H9 (cell line): ENCODE measurements around the gene MCF2L. TPM values are rescaled to one million over a fixed set of nuclear protein-coding genes. Genes with fewer than 3 reads are reported as not detected.

Experiments
- DNase-seq: peaks from one replicate; pipeline ENCODE4 v3.0.0-alpha.2; 2017
- H2AFZ ChIP-seq: one replicate; pipeline ENCODE4 v1.6.1; 2013; ENCODE audit warnings: mild to moderate bottlenecking, low read length, control low read depth, moderate library complexity
- H2AK5ac ChIP-seq: 2 replicates; pipeline ENCODE4 v1.6.1; 2013; ENCODE audit warnings: low read length, control low read depth, mixed read lengths; ENCODE audit not compliant: insufficient read length
- H2BK120ac ChIP-seq: one replicate; pipeline ENCODE4 v1.6.1; 2013; ENCODE audit warnings: low read depth, mild to moderate bottlenecking, low read length, control low read depth, inconsistent platforms; ENCODE audit not compliant: poor library complexity, severe bottlenecking
- H2BK12ac ChIP-seq: 2 replicates; pipeline ENCODE4 v1.6.1; 2013; ENCODE audit warnings: low read length, control low read depth, mixed read lengths, low read depth; ENCODE audit not compliant: insufficient read length
- H2BK15ac ChIP-seq: 2 replicates; pipeline ENCODE4 v1.6.1; 2013; ENCODE audit warnings: low read depth, low read length, control low read depth
- H2BK20ac ChIP-seq: one replicate; pipeline ENCODE4 v1.6.1; 2013; ENCODE audit warnings: low read depth, mild to moderate bottlenecking, low read length, control low read depth, inconsistent platforms; ENCODE audit not compliant: poor library complexity, severe bottlenecking
- H2BK5ac ChIP-seq: 2 replicates; pipeline ENCODE4 v1.6.1; 2013; ENCODE audit warnings: low read length, control low read depth, mixed read lengths; ENCODE audit not compliant: insufficient read length
- H3K14ac ChIP-seq: 2 replicates; pipeline ENCODE4 v1.6.1; 2013; ENCODE audit warnings: low read length, control low read depth; ENCODE audit not compliant: insufficient read depth
- H3K18ac ChIP-seq: 2 replicates; pipeline ENCODE4 v1.6.1; 2013; ENCODE audit warnings: low read depth, mild to moderate bottlenecking, mixed read lengths, low read length, control low read depth; ENCODE audit not compliant: insufficient read length
- H3K23ac ChIP-seq: 2 replicates; pipeline ENCODE4 v1.6.1; 2013; ENCODE audit warnings: low read length, control low read depth, mixed read lengths, low read depth; ENCODE audit not compliant: insufficient read length
- H3K23me2 ChIP-seq: 2 replicates; pipeline ENCODE4 v1.6.1; 2013; ENCODE audit warnings: low read depth, mild to moderate bottlenecking, mixed read lengths, low read length, control low read depth; ENCODE audit not compliant: insufficient read length, poor library complexity, severe bottlenecking
- H3K27ac ChIP-seq: 2 replicates; pipeline ENCODE4 v1.5.1; 2013; ENCODE audit warnings: low read length, control low read depth, mixed read lengths, low read depth; ENCODE audit not compliant: insufficient read length
- H3K27me3 ChIP-seq: 2 replicates; pipeline ENCODE4 v1.6.1; 2013; ENCODE audit warnings: low read length, control low read depth, inconsistent platforms; ENCODE audit not compliant: insufficient read depth
- H3K4ac ChIP-seq: 2 replicates; pipeline ENCODE4 v1.6.1; 2013; ENCODE audit warnings: low read depth, mild to moderate bottlenecking, control low read depth, inconsistent platforms, low read length, moderate library complexity
- H3K4me1 ChIP-seq: 2 replicates; pipeline ENCODE4 v1.6.1; 2013; ENCODE audit warnings: low read length, control low read depth, inconsistent platforms; ENCODE audit not compliant: insufficient read depth
- H3K4me2 ChIP-seq: 2 replicates; pipeline ENCODE4 v1.6.1; 2013; ENCODE audit warnings: low read length, control low read depth, mixed read lengths; ENCODE audit not compliant: insufficient read length, insufficient read depth
- H3K56ac ChIP-seq: 2 replicates; pipeline ENCODE4 v1.6.1; 2013; ENCODE audit warnings: low read depth, mild to moderate bottlenecking, mixed read lengths, low read length, control low read depth; ENCODE audit not compliant: insufficient read length
- H3K79me1 ChIP-seq: 2 replicates; pipeline ENCODE4 v1.6.1; 2013; ENCODE audit warnings: low read depth, mild to moderate bottlenecking, moderate library complexity, low read length, control low read depth, inconsistent platforms; ENCODE audit not compliant: insufficient read depth, poor library complexity, severe bottlenecking
- H3K79me2 ChIP-seq: 2 replicates; pipeline ENCODE4 v1.6.1; 2013; ENCODE audit warnings: low read length, control low read depth, inconsistent platforms; ENCODE audit not compliant: insufficient read depth
- H3K9ac ChIP-seq: 2 replicates; pipeline ENCODE4 v1.6.1; 2013; ENCODE audit warnings: low read length, control low read depth, mixed read lengths; ENCODE audit not compliant: insufficient read length; ENCODE audit errors: extremely low read depth
- H3K9me3 ChIP-seq: one replicate; pipeline ENCODE4 v1.6.1; 2013; ENCODE audit warnings: low read depth, low read length, inconsistent platforms; ENCODE audit not compliant: control insufficient read depth
- H3T11ph ChIP-seq: one replicate; pipeline ENCODE4 v1.6.1; 2013; ENCODE audit warnings: mild to moderate bottlenecking, low read length, control low read depth, inconsistent platforms
- H4K20me1 ChIP-seq: one replicate; pipeline ENCODE4 v1.6.1; 2013; ENCODE audit not compliant: control insufficient read depth, insufficient read length, insufficient read depth
- H4K5ac ChIP-seq: 2 replicates; pipeline ENCODE4 v1.6.1; 2013; ENCODE audit warnings: low read depth, mild to moderate bottlenecking, mixed read lengths, low read length, control low read depth; ENCODE audit not compliant: insufficient read length
- H4K8ac ChIP-seq: replicated peaks from 2 replicates; pipeline ENCODE4 v1.6.1; 2013; ENCODE audit warnings: low read length, control low read depth, mixed read lengths, low read depth; ENCODE audit not compliant: insufficient read length
- H4K91ac ChIP-seq: 2 replicates; pipeline ENCODE4 v1.6.1; 2013; ENCODE audit warnings: low read depth, mild to moderate bottlenecking, moderate library complexity, mixed read lengths, low read length, control low read depth; ENCODE audit not compliant: insufficient read length
- H3K27ac Mint-ChIP-seq, 3 experiments: 2 replicates in 2 of 3; 3 replicates in 1 of 3; pipeline ENCODE4 v1.8.0; 2020 to 2021; ENCODE audit warnings: mixed read lengths in 3 of 3, mild to moderate bottlenecking in 1 of 3, moderate library complexity in 1 of 3
- H3K27me3 Mint-ChIP-seq: 2 replicates; pipeline ENCODE4 v1.8.0; 2021; ENCODE audit warnings: low read depth, mild to moderate bottlenecking, moderate library complexity, mixed read lengths
- H3K36me3 Mint-ChIP-seq, 3 experiments: 2 replicates in 2 of 3; 3 replicates in 1 of 3; pipeline ENCODE4 v1.8.0; 2020 to 2021; ENCODE audit warnings: low read depth in 3 of 3, mixed read lengths in 3 of 3; ENCODE audit not compliant: insufficient read depth in 1 of 3
- H3K4me1 Mint-ChIP-seq, 2 experiments: 2 replicates each; pipeline ENCODE4 v1.8.0; 2020; ENCODE audit warnings: mixed read lengths in 2 of 2
- H3K4me3 Mint-ChIP-seq, 2 experiments: 2 replicates in 1 of 2; 3 replicates in 1 of 2; pipeline ENCODE4 v1.8.0; 2020 to 2021; ENCODE audit warnings: mild to moderate bottlenecking in 2 of 2, mixed read lengths in 2 of 2, moderate library complexity in 1 of 2
- H3K9me3 Mint-ChIP-seq, 2 experiments: 2 replicates in 1 of 2; 3 replicates in 1 of 2; pipeline ENCODE4 v1.8.0; 2020; ENCODE audit warnings: mild to moderate bottlenecking in 2 of 2, mixed read lengths in 2 of 2, moderate library complexity in 1 of 2
- WGBS: extraction: QIAGEN DNeasy Blood & Tissue Kit; methylation state at CpG from one replicate; pipeline ENCODE4 v1.1.7; 2013; ENCODE audit warnings: missing lambda C conversion rate, low lambda C conversion rate, mixed read lengths; ENCODE audit not compliant: insufficient read length; ENCODE audit errors: extremely low coverage; 5-methylcytosine and 5-hydroxymethylcytosine counted together
- total RNA-seq: library from RNA; stranded (reverse); gene quantifications from 2 replicates; pipeline ENCODE4 v1.2.1, GENCODE V29; 2021
- TF ChIP-seq, protein P1 (sequence below): fragments of 200-600 bp; sonication (generic); conservative IDR thresholded peaks from 3 replicates; pipeline ENCODE4 v1.8.0; 2021; ENCODE audit warnings: antibody characterized with exemption, mild to moderate bottlenecking

Gene MCF2L
- total RNA-seq, 1 experiment from 2014 or later: 18.5 TPM

DNA sequence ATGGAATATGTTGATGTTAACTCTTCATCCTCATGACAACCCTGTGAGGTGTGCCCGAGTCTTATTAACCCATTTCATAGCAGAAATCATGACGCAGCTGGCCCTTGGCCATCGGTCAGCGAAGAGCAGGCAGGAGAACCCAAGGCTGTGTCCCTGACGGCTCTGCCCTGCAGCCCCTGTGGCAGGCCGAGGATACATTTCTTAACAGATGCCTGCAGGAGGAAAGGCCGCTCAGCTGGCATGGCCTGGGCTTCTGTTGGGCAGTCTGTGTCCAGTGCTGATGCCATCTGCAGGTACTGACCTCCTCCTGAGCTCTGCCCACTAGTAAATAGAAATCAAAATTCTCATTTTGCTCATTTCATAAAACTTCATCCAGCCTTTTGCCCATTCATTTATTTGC is 35.4 kb upstream of the MCF2L start:
- Mint-ChIP-seq H3K27me3 (peaks cover 5% of the 10 kb centered on the region), H3K36me3 (peaks cover 0 to 6% (median 5%) of the 10 kb centered on the region in 3 experiments; a peak in 5 of 7 replicates), H3K4me1 (peaks cover 15 to 28% of the 10 kb centered on the region in 2 experiments)

More for the DNA sequence above, 35.4 kb upstream of the MCF2L start:
- Histone ChIP-seq H2BK120ac (no peak overlapping the region), H3K79me2 (peaks cover 2% of the 10 kb centered on the region; the same call in 1 of the 2 replicates), H3K18ac (no peak overlapping the region), H2BK15ac (no peak overlapping the region), H4K91ac (no peak overlapping the region), H3T11ph (no peak overlapping the region), H2AFZ (no peak overlapping the region), H3K9ac (no peak overlapping the region), H3K9me3 (no peaks in the 10 kb centered on the region), H3K79me1 (no peaks in the 10 kb centered on the region), H3K56ac (no peak overlapping the region), H2BK20ac (no peak overlapping the region), H3K14ac (no peak overlapping the region), H2BK5ac (no peak overlapping the region), H3K23me2 (no peaks in the 10 kb centered on the region), H2BK12ac (no peak overlapping the region), H3K4me2 (no peak overlapping the region), H3K4ac (no peak overlapping the region), H4K8ac (no peak overlapping the region), H3K27me3 (no peaks in the 10 kb centered on the region), H3K4me1 (no peaks in the 10 kb centered on the region; the same call in 1 of the 2 replicates), H4K5ac (no peak overlapping the region), H4K20me1 (no peaks in the 10 kb centered on the region), H3K27ac (no peak overlapping the region), H2AK5ac (no peak overlapping the region), H3K23ac (no peak overlapping the region)
- Mint-ChIP-seq H3K9me3 (peaks cover 0 to 5% of the 10 kb centered on the region in 2 experiments; a peak in 2 of 5 replicates), H3K27ac (no peak overlapping the region), H3K4me3 (no peak overlapping the region)
- no CpG with 5 or more reads among the region's 7 CpGs for WGBS
- TF ChIP-seq, protein P1, sequence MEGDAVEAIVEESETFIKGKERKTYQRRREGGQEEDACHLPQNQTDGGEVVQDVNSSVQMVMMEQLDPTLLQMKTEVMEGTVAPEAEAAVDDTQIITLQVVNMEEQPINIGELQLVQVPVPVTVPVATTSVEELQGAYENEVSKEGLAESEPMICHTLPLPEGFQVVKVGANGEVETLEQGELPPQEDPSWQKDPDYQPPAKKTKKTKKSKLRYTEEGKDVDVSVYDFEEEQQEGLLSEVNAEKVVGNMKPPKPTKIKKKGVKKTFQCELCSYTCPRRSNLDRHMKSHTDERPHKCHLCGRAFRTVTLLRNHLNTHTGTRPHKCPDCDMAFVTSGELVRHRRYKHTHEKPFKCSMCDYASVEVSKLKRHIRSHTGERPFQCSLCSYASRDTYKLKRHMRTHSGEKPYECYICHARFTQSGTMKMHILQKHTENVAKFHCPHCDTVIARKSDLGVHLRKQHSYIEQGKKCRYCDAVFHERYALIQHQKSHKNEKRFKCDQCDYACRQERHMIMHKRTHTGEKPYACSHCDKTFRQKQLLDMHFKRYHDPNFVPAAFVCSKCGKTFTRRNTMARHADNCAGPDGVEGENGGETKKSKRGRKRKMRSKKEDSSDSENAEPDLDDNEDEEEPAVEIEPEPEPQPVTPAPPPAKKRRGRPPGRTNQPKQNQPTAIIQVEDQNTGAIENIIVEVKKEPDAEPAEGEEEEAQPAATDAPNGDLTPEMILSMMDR: no peak
- no peak for DNase-seq
